Lower leg skin (tissue), 3 donors: ENCODE results near the gene NUBP2.

ENCODE experiments used
- CTCF ChIP-seq, 3 donors: fragments of 450-650 bp; IDR thresholded peaks; one replicate each; pipeline ENCODE4 v1.5.1; 2016; ENCODE audit warnings: antibody characterized with exemption in 3 of 3, mild to moderate bottlenecking in 3 of 3, moderate library complexity in 2 of 3
- POLR2A ChIP-seq, 2 donors: fragments of 450-650 bp; IDR thresholded peaks; one replicate each; pipeline ENCODE4 v1.6.1; 2016 to 2017; ENCODE audit warnings: antibody characterized with exemption in 2 of 2, mild to moderate bottlenecking in 1 of 2, moderate library complexity in 1 of 2

GRCh38 chr16:1822801-1823200, 40.0 kb downstream of the NUBP2 start:
- no peak for TF ChIP-seq CTCF (IDR thresholded peaks at IDR 0.05)
- TF ChIP-seq POLR2A (IDR thresholded peaks at IDR 0.05) = no peak
